B cell (primary cell): ENCODE data around the gene RPP30. TPM values are rescaled to one million over a fixed set of nuclear protein-coding genes. Genes with fewer than 3 reads are reported as not detected.

ENCODE experiments used
- ATAC-seq: fragments of 200-7000 bp; cut with Tn5 transposase; one replicate; pipeline ENCODE4 v1.10.0; 2021; ENCODE audit warnings: low read depth, mild to moderate bottlenecking, moderate number of reproducible peaks, moderate library complexity
- CTCF ChIA-PET: fragments of 350-600 bp; sonication (Branson Sonifier 250); formaldehyde crosslinking; loops from one replicate; lab custom pipeline; 2021; ENCODE audit warnings: antibody characterized with exemption, inconsistent platforms; lab: Charles Lee
- POLR2A ChIA-PET: fragments of 350-600 bp; sonication (Branson Sonifier 250); formaldehyde crosslinking; loops from one replicate; lab custom pipeline; 2021; ENCODE audit warnings: antibody characterized with exemption; lab: Charles Lee
- DNase-seq: peaks from one replicate; pipeline ENCODE4 v3.0.0; 2013
- H2AFZ ChIP-seq: 2 replicates; pipeline ENCODE4 v1.6.1; 2012; ENCODE audit warnings: mild to moderate bottlenecking, low read depth, low read length; ENCODE audit not compliant: insufficient read depth, poor library complexity, severe bottlenecking
- H3K27ac ChIP-seq, 2 donors: 1 replicate in 1 of 2; 2 replicates in 1 of 2; pipeline ENCODE4 v1.5.1; 2012 to 2013; ENCODE audit warnings: low read length in 2 of 2, mild to moderate bottlenecking in 2 of 2, moderate library complexity in 1 of 2
- H3K27me3 ChIP-seq, 4 experiments: fragments of 200-600 bp in 1 of 4; sonication (generic) in 1 of 4; replicated peaks in 1 of 4; 1 replicate in 2 of 4; 2 replicates in 2 of 4; pipeline versions ENCODE4 v1.6.1 to v1.7.0; 2013 to 2016; ENCODE audit warnings: low read length in 3 of 4, mild to moderate bottlenecking in 2 of 4, mixed read lengths in 1 of 4, moderate library complexity in 1 of 4; ENCODE audit not compliant: insufficient read depth in 4 of 4, control insufficient read depth in 3 of 4; ENCODE audit errors: control extremely low read depth in 1 of 4
- H3K36me3 ChIP-seq, 2 experiments: replicated peaks in 1 of 2; 1 replicate in 1 of 2; 2 replicates in 1 of 2; pipeline versions ENCODE4 v1.6.1 to v1.7.1; 2013; ENCODE audit warnings: low read length in 1 of 2; ENCODE audit not compliant: insufficient read depth in 2 of 2, control insufficient read depth in 1 of 2; ENCODE audit errors: control extremely low read depth in 1 of 2, extremely low read depth in 1 of 2
- H3K4me1 ChIP-seq, 2 donors: fragments of 200-600 bp in 1 of 2; sonication (generic) in 1 of 2; 1 replicate in 1 of 2; 2 replicates in 1 of 2; pipeline versions ENCODE4 v1.5.1 to v1.6.1; 2013 to 2017; ENCODE audit warnings: low read length in 2 of 2; ENCODE audit not compliant: control insufficient read depth in 2 of 2, insufficient read depth in 2 of 2
- H3K4me2 ChIP-seq: replicated peaks from 2 replicates; pipeline ENCODE3; 2012; ENCODE audit warnings: mild to moderate bottlenecking, low read depth, low read length; ENCODE audit not compliant: poor library complexity, severe bottlenecking
- H3K4me3 ChIP-seq, 5 experiments: fragments of 200-600 bp in 1 of 5; sonication (generic) in 1 of 5; 1 replicate in 3 of 5; 2 replicates in 2 of 5; pipeline versions ENCODE4 v1.5.1 to v1.7.0; 2011 to 2016; ENCODE audit warnings: low read length in 4 of 5, mild to moderate bottlenecking in 4 of 5, low read depth in 2 of 5, control low read depth in 1 of 5, moderate library complexity in 1 of 5; ENCODE audit not compliant: insufficient read depth in 1 of 5; ENCODE audit errors: control extremely low read depth in 1 of 5, extremely low read depth in 1 of 5
- H3K79me2 ChIP-seq: fragments of 200-600 bp; sonication (generic); one replicate; pipeline ENCODE4 v1.6.0; 2016; ENCODE audit warnings: low read length; ENCODE audit not compliant: control insufficient read depth, insufficient read depth
- H3K9ac ChIP-seq: fragments of 200-600 bp; sonication (generic); 2 replicates; pipeline ENCODE4 v1.6.1; 2017; ENCODE audit warnings: mild to moderate bottlenecking, low read length, moderate library complexity
- H3K9me3 ChIP-seq, 3 donors: one replicate each; pipeline versions ENCODE4 v1.6.1 to v1.7.1; 2013; ENCODE audit warnings: low read length in 2 of 3; ENCODE audit not compliant: control insufficient read depth in 2 of 3, insufficient read depth in 1 of 3; ENCODE audit errors: control extremely low read depth in 1 of 3
- H4K20me1 ChIP-seq: 2 replicates; pipeline ENCODE4 v1.6.0; 2012; ENCODE audit warnings: mild to moderate bottlenecking, low read length; ENCODE audit not compliant: insufficient read depth, control insufficient read depth, poor library complexity, severe bottlenecking
- H3K27ac Mint-ChIP-seq: one replicate; pipeline ENCODE4 v1.8.0; 2021; ENCODE audit warnings: mixed read lengths
- H3K27me3 Mint-ChIP-seq: one replicate; pipeline ENCODE4 v1.8.0; 2021; ENCODE audit warnings: mixed read lengths
- H3K4me1 Mint-ChIP-seq: one replicate; pipeline ENCODE4 v1.8.0; 2021; ENCODE audit warnings: mixed read lengths
- H3K4me3 Mint-ChIP-seq: one replicate; pipeline ENCODE4 v1.8.0; 2021; ENCODE audit warnings: mixed read lengths
- H3K9me3 Mint-ChIP-seq: one replicate; pipeline ENCODE4 v1.8.0; 2022; ENCODE audit warnings: mixed read lengths; ENCODE audit not compliant: insufficient read depth
- EZH2 ChIP-seq: IDR thresholded peaks from 2 replicates; pipeline ENCODE4 v1.6.1; 2012; ENCODE audit warnings: borderline replicate concordance, low read depth, mild to moderate bottlenecking, moderate library complexity, low read length; ENCODE audit not compliant: insufficient read depth, poor library complexity, severe bottlenecking
- WGBS: methylation state at CpG from one replicate; pipeline ENCODE4 v1.1.5; 2013; ENCODE audit warnings: missing lambda C conversion rate; ENCODE audit not compliant: insufficient coverage; 5-methylcytosine and 5-hydroxymethylcytosine counted together
- intact Hi-C: fragments of 100-400 bp; cut with micrococcal nuclease; formaldehyde crosslinking; loops from one replicate; pipeline ENCODE4 v1.10.0; 2022
- polyA plus RNA-seq: library from polyadenylated mRNA; depleted of rRNA; stranded (reverse); fragments of >200 nt; gene quantifications from 2 replicates; pipeline ENCODE4 v1.2.3, GENCODE V29; 2012
- total RNA-seq, 2 donors: library from RNA; stranded (reverse); fragments of 120-200 nt in 1 of 2; gene quantifications; 1 replicate in 1 of 2; 2 replicates in 1 of 2; pipeline versions ENCODE4 v1.2.3 to v1.2.4, GENCODE V29; 2013 to 2022
- TF ChIP-seq, protein P1 (sequence below): fragments of 200-600 bp; IDR thresholded peaks from one replicate; pipeline ENCODE4 v1.8.0; 2022; ENCODE audit warnings: antibody characterized with exemption, mild to moderate bottlenecking

Gene RPP30
- total and polyA plus RNA-seq, 2 donors (not counting 1 experiment from before 2014, with no cell fraction given) = 28.2 to 41.7 TPM

GRCh38 chr10:90935581-90936275 is 64.0 kb downstream of the RPP30 start:
- H3K4me1 Mint-ChIP-seq = no peaks in the 10 kb centered on the region
- CTCF ChIA-PET = interaction anchor here (0.8 kb wide), 1 partner anchor 25 kb away, joined by 3 read pairs; no protein-coding TSS in a partner anchor
- DNase-seq (no peak), ATAC-seq (no peak)
- H3K27me3 Mint-ChIP-seq = no peaks in the 10 kb centered on the region
- POLR2A ChIA-PET = no interaction called here
- no peak overlapping the region for H3K27ac Mint-ChIP-seq
- no peak overlapping the region for H3K9ac ChIP-seq
- no peak overlapping the region for H3K27ac ChIP-seq
- H3K4me2 ChIP-seq = no peak overlapping the region
- no peak overlapping the region for H3K4me3 ChIP-seq
- WGBS = 93% methylated on average over 4 of the region's 5 CpGs
- no peak overlapping the region for H2AFZ ChIP-seq
- TF ChIP-seq, protein P1, sequence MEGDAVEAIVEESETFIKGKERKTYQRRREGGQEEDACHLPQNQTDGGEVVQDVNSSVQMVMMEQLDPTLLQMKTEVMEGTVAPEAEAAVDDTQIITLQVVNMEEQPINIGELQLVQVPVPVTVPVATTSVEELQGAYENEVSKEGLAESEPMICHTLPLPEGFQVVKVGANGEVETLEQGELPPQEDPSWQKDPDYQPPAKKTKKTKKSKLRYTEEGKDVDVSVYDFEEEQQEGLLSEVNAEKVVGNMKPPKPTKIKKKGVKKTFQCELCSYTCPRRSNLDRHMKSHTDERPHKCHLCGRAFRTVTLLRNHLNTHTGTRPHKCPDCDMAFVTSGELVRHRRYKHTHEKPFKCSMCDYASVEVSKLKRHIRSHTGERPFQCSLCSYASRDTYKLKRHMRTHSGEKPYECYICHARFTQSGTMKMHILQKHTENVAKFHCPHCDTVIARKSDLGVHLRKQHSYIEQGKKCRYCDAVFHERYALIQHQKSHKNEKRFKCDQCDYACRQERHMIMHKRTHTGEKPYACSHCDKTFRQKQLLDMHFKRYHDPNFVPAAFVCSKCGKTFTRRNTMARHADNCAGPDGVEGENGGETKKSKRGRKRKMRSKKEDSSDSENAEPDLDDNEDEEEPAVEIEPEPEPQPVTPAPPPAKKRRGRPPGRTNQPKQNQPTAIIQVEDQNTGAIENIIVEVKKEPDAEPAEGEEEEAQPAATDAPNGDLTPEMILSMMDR = no peak
- no peak for TF ChIP-seq EZH2
- no peaks in the 10 kb centered on the region for H3K4me1 ChIP-seq
- H3K9me3 ChIP-seq = no peaks in the 10 kb centered on the region
- no peaks in the 10 kb centered on the region for H3K9me3 Mint-ChIP-seq
- no peaks in the 10 kb centered on the region for H3K79me2 ChIP-seq
- no peak overlapping the region for H3K4me3 Mint-ChIP-seq
- no peaks in the 10 kb centered on the region for H3K36me3 ChIP-seq
- intact Hi-C loops = no loop called here
- H4K20me1 ChIP-seq = no peaks in the 10 kb centered on the region
- no peaks in the 10 kb centered on the region for H3K27me3 ChIP-seq

DNA sequence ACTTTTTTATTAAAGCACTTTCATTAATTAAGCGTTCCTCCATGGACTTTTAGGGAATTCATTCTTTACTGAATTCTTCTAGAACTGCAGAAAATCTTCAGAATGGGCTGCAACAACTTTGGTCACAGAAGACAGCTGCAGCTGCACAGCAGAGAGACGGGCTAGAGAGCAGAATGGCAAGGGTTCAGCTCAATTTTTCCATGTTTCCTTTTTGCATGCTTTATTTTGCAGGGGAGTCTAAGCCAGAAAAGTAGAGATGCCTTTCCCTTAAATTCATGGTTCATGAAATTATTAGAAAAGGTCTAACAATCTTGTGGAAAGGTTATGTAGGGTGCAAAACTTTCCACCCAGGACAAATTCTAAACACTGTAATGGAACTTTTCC is 64.5 kb downstream of the RPP30 start:
- Mint-ChIP-seq H3K4me1 (no peaks in the 10 kb centered on the region), H3K9me3 (no peaks in the 10 kb centered on the region), H3K27ac (no peak overlapping the region), H3K27me3 (no peaks in the 10 kb centered on the region), H3K4me3 (no peak overlapping the region)
- DNase-seq = no peak
- Histone ChIP-seq H3K9ac (no peak overlapping the region), H4K20me1 (no peaks in the 10 kb centered on the region), H3K9me3 (no peaks in the 10 kb centered on the region), H3K27me3 (no peaks in the 10 kb centered on the region), H3K27ac (no peak overlapping the region), H3K4me1 (no peaks in the 10 kb centered on the region), H3K36me3 (no peaks in the 10 kb centered on the region), H2AFZ (no peak overlapping the region), H3K4me3 (no peak overlapping the region), H3K4me2 (no peak overlapping the region), H3K79me2 (no peaks in the 10 kb centered on the region)
- ChIA-PET POLR2A (no interaction called here), CTCF (interaction anchor here (0.8 kb wide), 1 partner anchor 26 kb away, joined by 3 read pairs; no protein-coding TSS in a partner anchor)
- intact Hi-C loops = no loop called here
- WGBS = no CpG with 5 or more reads among the region's 2 CpGs
- TF ChIP-seq EZH2 = no peak
- TF ChIP-seq, protein P1 = no peak
- ATAC-seq = no peak
